Measurements from ENCODE around the gene PDZRN3.
A peak's percentile ranks its signal among the peaks of the same experiment; 100 is the strongest.

The PDZRN3 gene

GRCh38 chr3:73622091-73622805 lies 2.5 kb downstream of the PDZRN3 start:
- no peak for DNase-seq

GRCh38 chr3:73621388-73621787 lies 3.4 kb downstream of the PDZRN3 start:
- no peak for DNase-seq

- no peak for DNase-seq
These were observed 6.3 kb downstream of the PDZRN3 start for GRCh38 chr3:73618461-73618860.

GRCh38 chr3:73616056-73616455 lies 8.7 kb downstream of the PDZRN3 start:
- no peak for DNase-seq

- no peak for DNase-seq
These were observed 10.3 kb downstream of the PDZRN3 start for GRCh38 chr3:73614419-73614818.

- no peak for DNase-seq
These were observed 13.6 kb downstream of the PDZRN3 start for GRCh38 chr3:73611176-73611575.

- no peak for DNase-seq
These were observed 14.2 kb downstream of the PDZRN3 start for GRCh38 chr3:73610493-73610892.

GRCh38 chr3:73609655-73610054 lies 15.1 kb downstream of the PDZRN3 start:
- no peak for DNase-seq

- DNase-seq = no peak
These were observed 15.5 kb downstream of the PDZRN3 start for GRCh38 chr3:73609315-73609641.

- no peak for DNase-seq
These were observed 16.1 kb downstream of the PDZRN3 start for GRCh38 chr3:73608456-73609314.

- DNase-seq = no peak
These were observed 18.9 kb downstream of the PDZRN3 start for GRCh38 chr3:73605861-73606260.

GRCh38 chr3:73605412-73605811 lies 19.3 kb downstream of the PDZRN3 start:
- DNase-seq = no peak

GRCh38 chr3:73604451-73604850 lies 20.3 kb downstream of the PDZRN3 start:
- DNase-seq = no peak

- DNase-seq = no peak
These were observed 21.0 kb downstream of the PDZRN3 start for GRCh38 chr3:73603762-73604171.

GRCh38 chr3:73602170-73602569 lies 22.6 kb downstream of the PDZRN3 start:
- no peak for DNase-seq

- no peak for DNase-seq
These were observed 23.3 kb downstream of the PDZRN3 start for GRCh38 chr3:73601481-73601880.

GRCh38 chr3:73601011-73601410 lies 23.7 kb downstream of the PDZRN3 start:
- DNase-seq = no peak

- DNase-seq = no peak
These were observed 24.3 kb downstream of the PDZRN3 start for GRCh38 chr3:73600293-73600938.

- no peak for DNase-seq
These were observed 25.1 kb downstream of the PDZRN3 start for GRCh38 chr3:73599605-73600004.

GRCh38 chr3:73597476-73597875 lies 27.3 kb downstream of the PDZRN3 start:
- no peak for DNase-seq

- DNase-seq = peak; percentile 55
These were observed 32.3 kb downstream of the PDZRN3 start for GRCh38 chr3:73592154-73593144.

- DNase-seq = no peak
These were observed 33.4 kb downstream of the PDZRN3 start for GRCh38 chr3:73591286-73591800.
